Ishikawa (cell line): Measurements from ENCODE around the gene CCDC27.

Experiments
- CEBPB ChIP-seq: IDR thresholded peaks from 2 replicates; pipeline ENCODE4 v1.6.1; 2012
- CREB1 ChIP-seq: IDR thresholded peaks from 2 replicates; pipeline ENCODE4 v1.6.1; 2012; ENCODE audit warnings: low read depth
- EGR1 ChIP-seq: IDR thresholded peaks from 2 replicates; pipeline ENCODE4 v1.6.1; 2012
- EP300 ChIP-seq: IDR thresholded peaks from 2 replicates; pipeline ENCODE4 v1.6.1; 2012; ENCODE audit warnings: borderline replicate concordance
- MAX ChIP-seq: IDR thresholded peaks from 2 replicates; pipeline ENCODE4 v1.6.1; 2012
- RAD21 ChIP-seq: IDR thresholded peaks from 2 replicates; pipeline ENCODE4 v1.6.1; 2012; ENCODE audit warnings: low read depth
- REST ChIP-seq: IDR thresholded peaks from 2 replicates; pipeline ENCODE4 v1.6.1; 2012; ENCODE audit warnings: low read depth, mild to moderate bottlenecking
- TEAD4 ChIP-seq: IDR thresholded peaks from 2 replicates; pipeline ENCODE4 v1.6.1; 2012
- USF1 ChIP-seq: IDR thresholded peaks from 2 replicates; pipeline ENCODE4 v1.6.1; 2012

- TF ChIP-seq MAX, result no peak
- TF ChIP-seq USF1, result no peak
- TF ChIP-seq EP300, result no peak
- TF ChIP-seq CEBPB, result no peak
- no peak for TF ChIP-seq REST
- TF ChIP-seq CREB1, result no peak
- no peak for TF ChIP-seq RAD21
- no peak for TF ChIP-seq EGR1
- TF ChIP-seq TEAD4, result no peak
Observed at GRCh38 chr1:3738943-3739342, 13.3 kb upstream of the CCDC27 start.
